Thyroid gland (tissue), 4 donors: Measurements from ENCODE around the gene NAV2. TPM values are rescaled to one million over a fixed set of nuclear protein-coding genes. Genes with fewer than 3 reads are reported as not detected.

Experiments
- DNase-seq, 2 donors: peaks; one replicate each; pipeline ENCODE4 v3.0.0-alpha.2; 2019
- H3K27ac ChIP-seq, 3 donors: fragments of 200-600 bp; sonication (generic); 1 replicate in 2 of 3; 2 replicates in 1 of 3; pipeline ENCODE4 v1.5.1; 2016 to 2019; ENCODE audit warnings: mild to moderate bottlenecking in 1 of 3, moderate library complexity in 1 of 3
- H3K27me3 ChIP-seq: fragments of 200-600 bp; sonication (generic); one replicate; pipeline ENCODE4 v1.5.1; 2019
- H3K36me3 ChIP-seq, 2 donors: fragments of 200-600 bp; sonication (generic); one replicate each; pipeline ENCODE4 v1.5.1; 2016 to 2019
- H3K4me1 ChIP-seq, 2 donors: fragments of 200-600 bp; sonication (generic); one replicate each; pipeline ENCODE4 v1.5.1; 2017 to 2019
- H3K4me3 ChIP-seq, 3 donors: fragments of 200-600 bp; sonication (generic); replicated peaks in 1 of 3; 1 replicate in 2 of 3; 2 replicates in 1 of 3; pipeline ENCODE4 v1.5.1; 2016; ENCODE audit warnings: mild to moderate bottlenecking in 1 of 3
- H3K9me3 ChIP-seq: fragments of 200-600 bp; sonication (generic); one replicate; pipeline ENCODE4 v1.5.1; 2017
- CTCF ChIP-seq, 6 experiments: fragments of 200-600 bp in 3 of 6; fragments of 450-650 bp in 3 of 6; sonication (generic) in 3 of 6; IDR thresholded peaks; one replicate each; pipeline ENCODE4 v1.5.1; 2016 to 2019; ENCODE audit warnings: antibody characterized with exemption in 6 of 6, mild to moderate bottlenecking in 2 of 6, inconsistent platforms in 1 of 6, moderate library complexity in 1 of 6
- POLR2A ChIP-seq, 2 donors: fragments of 450-650 bp; IDR thresholded peaks; one replicate each; pipeline ENCODE4 v1.6.1; 2017; ENCODE audit warnings: antibody characterized with exemption in 2 of 2, mild to moderate bottlenecking in 2 of 2, moderate library complexity in 1 of 2
- WGBS, 2 donors: methylation state at CpG; one replicate each; pipeline ENCODE4 v1.1.5; 2017; 5-methylcytosine and 5-hydroxymethylcytosine counted together
- intact Hi-C: fragments of 100-400 bp; cut with DNase I; formaldehyde crosslinking; loops from one replicate; pipeline ENCODE4 v1.15.1; 2023
- total RNA-seq, 4 donors: library from RNA; depleted of rRNA; stranded (reverse); fragments of >200 nt; gene quantifications; one replicate each; pipeline ENCODE4 v1.2.3, GENCODE V29; 2016

Gene NAV2
- total RNA-seq, 4 donors from 2014 or later: 34.8 to 88.6 (median 54.5) TPM

GRCh38 chr11:19800714-19801519 is 88.3 kb downstream of the NAV2 start:
- H3K4me1 ChIP-seq: peaks cover 6 to 27% of the 10 kb centered on the region in 2 donors
- WGBS, 2 donors: 64 to 66% methylated on average over 4 of the region's 4 CpGs
- H3K27me3 ChIP-seq: no peaks in the 10 kb centered on the region
- TF ChIP-seq POLR2A (IDR thresholded peaks at IDR 0.05) (no peak), CTCF (IDR thresholded peaks at IDR 0.05) (no peak)
- intact Hi-C loops: no loop called here
- DNase-seq: no peak
- H3K27ac ChIP-seq: peak overlapping the region in 1 of 3 donors; percentile 15
- no peaks in the 10 kb centered on the region for H3K9me3 ChIP-seq
- no peaks in the 10 kb centered on the region for H3K36me3 ChIP-seq
- H3K4me3 ChIP-seq: no peak overlapping the region

GRCh38 chr11:19802773-19803293 is 90.2 kb downstream of the NAV2 start:
- WGBS, 2 donors: 81 to 89% methylated on average over 4 of the region's 4 CpGs
- H3K27ac ChIP-seq: no peak overlapping the region
- TF ChIP-seq POLR2A (IDR thresholded peaks at IDR 0.05) (no peak), CTCF (IDR thresholded peaks at IDR 0.05) (no peak)
- H3K4me3 ChIP-seq: no peak overlapping the region
- no peaks in the 10 kb centered on the region for H3K9me3 ChIP-seq
- intact Hi-C loops: no loop called here
- no peaks in the 10 kb centered on the region for H3K27me3 ChIP-seq
- H3K36me3 ChIP-seq: no peaks in the 10 kb centered on the region
- peaks cover 6 to 34% of the 10 kb centered on the region in 2 donors for H3K4me1 ChIP-seq
- no peak for DNase-seq

GRCh38 chr11:19803506-19803998 is 90.9 kb downstream of the NAV2 start:
- H3K4me1 ChIP-seq: peaks cover 6 to 39% of the 10 kb centered on the region in 2 donors
- H3K27ac ChIP-seq: no peak overlapping the region
- no peaks in the 10 kb centered on the region for H3K36me3 ChIP-seq
- WGBS, 2 donors: 56 to 58% methylated on average over 3 of the region's 3 CpGs
- DNase-seq: no peak
- intact Hi-C loops: no loop called here
- H3K27me3 ChIP-seq: no peaks in the 10 kb centered on the region
- no peak overlapping the region for H3K4me3 ChIP-seq
- no peaks in the 10 kb centered on the region for H3K9me3 ChIP-seq
- TF ChIP-seq POLR2A (IDR thresholded peaks at IDR 0.05) (no peak), CTCF (IDR thresholded peaks at IDR 0.05) (no peak)

- H3K4me3 ChIP-seq: no peak overlapping the region
- H3K9me3 ChIP-seq: no peaks in the 10 kb centered on the region
- no peaks in the 10 kb centered on the region for H3K36me3 ChIP-seq
- H3K4me1 ChIP-seq: peaks cover 6 to 28% of the 10 kb centered on the region in 2 donors
- WGBS, 2 donors: 73 to 74% methylated on average over 5 of the region's 5 CpGs
- no peak for DNase-seq
- H3K27me3 ChIP-seq: no peaks in the 10 kb centered on the region
- TF ChIP-seq CTCF (IDR thresholded peaks at IDR 0.05): no peak
- TF ChIP-seq POLR2A (IDR thresholded peaks at IDR 0.05): no peak
- no peak overlapping the region for H3K27ac ChIP-seq
- intact Hi-C loops: no loop called here
Observed at GRCh38 chr11:19805376-19805775, 92.7 kb downstream of the NAV2 start.

- no peak for TF ChIP-seq POLR2A (IDR thresholded peaks at IDR 0.05)
- TF ChIP-seq CTCF (IDR thresholded peaks at IDR 0.05): no peak
- no peak for DNase-seq
- Histone ChIP-seq H3K36me3 (no peaks in the 10 kb centered on the region), H3K9me3 (no peaks in the 10 kb centered on the region), H3K27me3 (no peaks in the 10 kb centered on the region), H3K4me1 (peaks cover 6 to 28% of the 10 kb centered on the region in 2 donors), H3K27ac (no peak overlapping the region), H3K4me3 (no peak overlapping the region)
- WGBS, 2 donors: 62 to 68% methylated on average over 2 of the region's 2 CpGs
- intact Hi-C loops: no loop called here
Observed at GRCh38 chr11:19805827-19806226, 93.2 kb downstream of the NAV2 start.
